Adipose tissue (tissue), 3 donors: ENCODE measurements around the gene GJC2. TPM values are rescaled to one million over a fixed set of nuclear protein-coding genes. Genes with fewer than 3 reads are reported as not detected.
A peak's percentile ranks its signal among the peaks of the same experiment; 100 is the strongest.

Experiments
- H3K27ac ChIP-seq: one replicate; pipeline ENCODE4 v1.5.1; 2013; ENCODE audit warnings: low read depth, low read length
- WGBS, 3 donors: extraction: QIAGEN DNeasy Blood & Tissue Kit; methylation state at CpG; one replicate each; pipeline ENCODE4 v1.1.7; 2013; 5-methylcytosine and 5-hydroxymethylcytosine counted together
- polyA plus RNA-seq, 3 donors: library from polyadenylated mRNA; stranded (reverse); fragments of 200-250 nt; gene quantifications; one replicate each; pipeline ENCODE4 v1.2.3, GENCODE V29; 2013
- donor health status: healthy with polysubstance abuse.
- donor health status: Bipolar disorder and iron deficiency.
- donor health status: healthy.

The GJC2 gene
- polyA plus RNA-seq, 3 donors: 0.29 to 5.3 (median 2.0) TPM

DNA sequence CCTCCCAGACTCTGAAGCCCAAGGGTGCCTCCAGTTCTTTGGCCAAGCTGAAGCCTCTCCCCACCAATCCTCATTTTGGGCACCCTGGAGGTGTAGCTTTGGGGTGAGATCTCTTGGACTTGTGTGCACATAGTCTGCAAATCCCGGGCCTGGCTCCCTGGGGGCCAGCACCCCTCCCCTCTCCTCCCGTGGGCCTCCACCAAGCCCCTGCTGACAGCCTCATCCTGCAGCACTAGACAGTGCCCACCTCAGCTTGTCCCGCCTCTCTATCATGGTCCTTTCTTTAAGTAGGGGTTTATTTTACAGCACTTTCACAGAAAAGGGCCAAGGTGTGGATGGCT lies 3.2 kb downstream of the GJC2 start:
- H3K27ac ChIP-seq: no peak overlapping the region
- 71 to 83% (median 78%) methylated on average over 3 of the region's 3 CpGs for WGBS, 3 donors

DNA sequence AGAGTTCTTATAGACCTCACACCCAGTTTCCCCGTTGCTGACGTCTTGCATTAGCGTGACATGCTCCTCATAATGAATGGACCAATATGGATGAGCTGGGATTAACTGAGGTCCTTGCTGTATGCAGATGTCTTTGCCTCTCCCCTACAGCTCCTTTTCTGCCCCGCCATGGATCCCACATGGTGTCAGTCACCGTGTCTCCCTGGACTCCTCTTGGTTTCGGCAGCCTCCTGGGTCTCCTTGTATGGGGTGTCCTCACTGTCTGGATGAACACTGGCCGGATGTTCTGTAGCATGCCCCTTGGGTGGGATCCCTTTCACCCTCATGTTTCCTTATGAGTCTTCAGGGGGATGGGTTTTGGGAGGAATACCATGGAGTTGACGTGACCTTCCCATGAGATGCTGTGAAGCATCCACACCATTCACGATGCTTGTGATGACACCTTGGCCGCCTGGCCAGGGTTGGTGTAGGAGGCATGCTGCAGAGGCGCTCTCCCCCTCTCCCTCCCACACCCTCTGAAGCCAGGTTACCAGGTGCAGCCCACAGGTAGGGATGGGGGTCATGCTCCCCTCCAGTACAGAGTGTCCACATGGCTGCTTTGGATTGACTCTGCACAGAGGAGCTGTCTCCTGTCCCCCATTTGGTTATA lies 4.4 kb downstream of the GJC2 start:
- no peak overlapping the region for H3K27ac ChIP-seq
- WGBS, 3 donors: 87 to 93% (median 91%) methylated on average over 11 of the region's 11 CpGs

DNA sequence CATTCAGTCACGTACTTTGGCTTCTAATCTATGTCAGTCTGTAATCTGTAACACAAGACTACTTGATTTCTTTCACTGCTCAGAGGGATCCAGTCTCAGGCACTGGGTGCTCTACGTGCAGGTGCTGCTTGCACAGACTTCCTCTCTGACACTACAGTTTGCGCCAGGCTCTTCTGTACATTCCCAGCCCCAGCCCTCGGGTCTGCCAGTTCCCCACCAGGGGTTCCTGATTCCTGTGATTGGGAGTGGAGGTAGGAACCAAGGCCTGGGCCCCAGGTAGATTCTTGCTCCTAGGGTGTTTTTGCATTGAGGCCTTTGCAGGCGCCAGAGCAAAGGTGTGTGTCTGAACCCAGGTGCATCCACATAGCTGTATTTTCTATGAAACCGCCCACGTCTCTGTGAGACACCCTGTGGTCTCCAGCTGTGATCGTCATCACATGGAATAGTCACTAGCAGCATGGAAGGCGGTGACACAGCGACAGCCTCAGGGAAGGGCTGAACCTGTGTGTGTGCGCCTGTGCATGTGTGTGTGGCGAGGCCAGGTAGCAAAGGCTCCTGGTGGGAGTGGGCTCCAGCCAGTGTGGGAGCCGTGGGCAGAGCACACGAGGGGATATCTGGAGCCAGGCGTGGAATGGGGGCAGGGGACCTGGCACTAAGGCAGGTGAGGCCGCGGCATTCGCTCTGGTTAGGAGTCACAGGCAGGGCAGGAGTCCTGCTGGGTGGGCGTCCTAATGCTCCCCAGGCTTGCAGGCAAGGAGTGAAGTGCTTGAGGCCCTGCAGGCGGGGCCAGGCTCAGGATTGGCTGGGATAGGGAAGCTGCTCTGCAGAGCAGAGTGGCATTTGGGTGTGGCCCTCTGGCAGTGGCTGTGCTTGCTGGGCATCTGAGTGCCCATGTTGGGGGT lies 5.2 kb downstream of the GJC2 start:
- H3K27ac ChIP-seq: no peak overlapping the region
- 79 to 87% (median 82%) methylated on average over 20 of the region's 20 CpGs for WGBS, 3 donors

DNA sequence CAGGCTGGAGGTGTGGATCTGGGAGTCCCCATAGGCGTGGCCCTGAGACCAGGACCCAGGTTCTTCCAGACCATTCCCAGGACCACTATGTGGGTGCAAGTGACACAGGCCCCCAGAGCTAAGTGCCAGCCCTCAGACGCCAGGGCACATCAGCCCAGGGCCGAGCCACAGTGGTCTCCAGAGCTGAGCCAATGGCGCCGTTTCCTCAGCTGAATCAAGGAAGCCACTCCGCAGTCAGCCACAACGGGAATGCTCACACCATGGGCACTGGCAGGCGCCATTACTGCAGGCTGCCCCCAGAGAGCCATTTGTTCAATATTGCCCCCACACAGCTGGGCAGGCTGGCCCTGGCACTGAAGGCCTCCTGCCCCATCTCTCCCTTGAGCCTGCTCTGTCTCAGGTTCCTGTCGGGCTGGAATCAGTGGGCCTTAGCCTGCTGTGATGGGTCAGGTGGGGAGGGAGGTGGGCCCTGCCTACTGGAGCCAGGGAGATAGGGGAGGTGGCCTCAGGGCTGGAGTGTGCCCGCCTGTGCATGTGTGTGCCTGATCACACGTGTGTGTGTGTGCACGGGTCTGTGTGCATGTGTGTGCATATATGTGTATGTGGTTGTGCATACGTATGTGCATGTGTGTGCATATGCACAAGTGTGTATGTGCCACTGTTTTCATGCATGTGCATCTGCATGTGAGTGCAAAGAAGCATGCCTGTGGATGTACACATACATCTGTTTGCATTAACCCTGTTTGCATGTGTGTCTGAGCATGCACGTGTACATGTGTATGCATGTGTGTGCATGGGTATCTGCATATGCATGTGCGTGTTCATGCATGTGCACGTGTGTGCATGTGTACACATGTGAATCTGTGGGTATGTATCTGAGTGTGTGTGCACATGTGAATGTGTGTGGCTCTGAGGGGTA lies 6.1 kb downstream of the GJC2 start:
- no peak overlapping the region for H3K27ac ChIP-seq
- WGBS, 3 donors: 81 to 83% (median 82%) methylated on average over 16 of the region's 16 CpGs

DNA sequence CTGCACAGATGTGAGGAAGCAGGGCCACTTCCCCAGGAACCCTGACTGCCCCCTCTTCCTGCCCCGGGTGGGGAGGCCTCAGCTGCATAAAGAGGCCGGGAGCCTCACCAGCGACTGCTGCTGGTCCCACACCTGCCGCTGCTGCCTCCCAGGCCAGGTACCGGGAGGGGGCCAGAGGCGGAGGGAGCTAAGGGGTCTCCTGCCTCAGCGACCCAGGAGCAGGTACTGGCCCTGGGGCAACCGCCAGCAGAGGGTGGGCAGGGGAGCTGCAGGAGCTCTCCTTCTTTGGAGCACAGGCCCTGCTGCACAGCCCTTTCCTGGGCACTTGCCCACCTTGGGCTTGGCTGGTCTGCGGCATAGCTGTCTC lies 6.8 kb downstream of the GJC2 start:
- 48 to 62% (median 55%) methylated on average over 7 to 9 of the region's 9 CpGs for WGBS, 3 donors
- H3K27ac ChIP-seq: no peak overlapping the region

DNA sequence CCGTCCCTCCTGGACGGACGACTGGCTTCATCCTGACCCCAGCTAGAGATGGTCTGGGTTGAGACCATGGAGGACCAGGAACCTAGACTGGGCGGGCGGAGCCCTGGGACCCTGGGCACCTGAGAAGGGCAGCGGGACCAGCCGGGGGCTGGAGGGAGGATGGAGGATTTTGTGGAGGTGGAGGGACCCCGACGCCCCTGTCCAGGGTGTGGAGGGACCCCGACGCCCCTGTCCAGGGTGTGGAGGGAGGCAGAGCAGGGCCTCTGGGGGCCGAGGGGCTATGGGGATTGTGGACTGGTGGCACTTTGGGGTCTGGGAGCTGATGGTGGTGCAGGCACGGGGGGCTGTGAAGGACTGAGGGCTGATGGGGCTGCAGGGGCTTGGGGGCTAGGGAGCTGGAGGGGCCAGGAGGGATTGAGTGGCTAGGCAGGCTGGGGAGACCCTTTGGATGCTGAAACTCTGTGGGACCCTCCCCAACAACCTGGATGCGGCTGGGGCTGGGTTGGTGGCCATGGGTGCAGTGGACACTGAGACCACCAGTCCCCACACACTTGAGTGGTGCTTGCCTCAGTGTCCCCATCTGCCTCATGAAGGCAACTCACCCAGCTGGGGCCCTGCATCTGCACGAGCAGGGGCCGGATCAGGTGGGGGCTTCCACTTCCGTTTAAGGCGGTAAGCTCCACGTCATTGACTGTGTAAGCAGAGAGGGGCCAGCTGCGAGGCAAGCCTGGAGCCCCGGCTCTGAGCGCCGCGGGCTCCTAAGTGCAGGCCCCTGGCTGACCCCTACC lies 7.4 kb downstream of the GJC2 start:
- 56 to 83% (median 60%) methylated on average over 24 of the region's 24 CpGs for WGBS, 3 donors
- no peak overlapping the region for H3K27ac ChIP-seq

DNA sequence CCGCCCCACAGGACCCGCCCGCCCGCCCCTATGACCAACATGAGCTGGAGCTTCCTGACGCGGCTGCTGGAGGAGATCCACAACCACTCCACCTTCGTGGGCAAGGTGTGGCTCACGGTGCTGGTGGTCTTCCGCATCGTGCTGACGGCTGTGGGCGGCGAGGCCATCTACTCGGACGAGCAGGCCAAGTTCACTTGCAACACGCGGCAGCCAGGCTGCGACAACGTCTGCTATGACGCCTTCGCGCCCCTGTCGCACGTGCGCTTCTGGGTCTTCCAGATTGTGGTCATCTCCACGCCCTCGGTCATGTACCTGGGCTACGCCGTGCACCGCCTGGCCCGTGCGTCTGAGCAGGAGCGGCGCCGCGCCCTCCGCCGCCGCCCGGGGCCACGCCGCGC lies 8.0 kb downstream of the GJC2 start:
- WGBS, 3 donors: 65 to 78% (median 76%) methylated on average over 32 to 43 of the region's 43 CpGs
- H3K27ac ChIP-seq: no peak overlapping the region

DNA sequence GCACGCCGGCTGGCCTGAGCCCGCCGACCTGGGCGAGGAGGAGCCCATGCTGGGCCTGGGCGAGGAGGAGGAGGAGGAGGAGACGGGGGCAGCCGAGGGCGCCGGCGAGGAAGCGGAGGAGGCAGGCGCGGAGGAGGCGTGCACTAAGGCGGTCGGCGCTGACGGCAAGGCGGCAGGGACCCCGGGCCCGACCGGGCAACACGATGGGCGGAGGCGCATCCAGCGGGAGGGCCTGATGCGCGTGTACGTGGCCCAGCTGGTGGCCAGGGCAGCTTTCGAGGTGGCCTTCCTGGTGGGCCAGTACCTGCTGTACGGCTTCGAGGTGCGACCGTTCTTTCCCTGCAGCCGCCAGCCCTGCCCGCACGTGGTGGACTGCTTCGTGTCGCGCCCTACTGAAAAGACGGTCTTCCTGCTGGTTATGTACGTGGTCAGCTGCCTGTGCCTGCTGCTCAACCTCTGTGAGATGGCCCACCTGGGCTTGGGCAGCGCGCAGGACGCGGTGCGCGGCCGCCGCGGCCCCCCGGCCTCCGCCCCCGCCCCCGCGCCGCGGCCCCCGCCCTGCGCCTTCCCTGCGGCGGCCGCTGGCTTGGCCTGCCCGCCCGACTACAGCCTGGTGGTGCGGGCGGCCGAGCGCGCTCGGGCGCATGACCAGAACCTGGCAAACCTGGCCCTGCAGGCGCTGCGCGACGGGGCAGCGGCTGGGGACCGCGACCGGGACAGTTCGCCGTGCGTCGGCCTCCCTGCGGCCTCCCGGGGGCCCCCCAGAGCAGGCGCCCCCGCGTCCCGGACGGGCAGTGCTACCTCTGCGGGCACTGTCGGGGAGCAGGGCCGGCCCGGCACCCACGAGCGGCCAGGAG lies 8.6 kb downstream of the GJC2 start:
- no peak overlapping the region for H3K27ac ChIP-seq
- WGBS, 3 donors: 35 to 75% (median 73%) methylated on average over 69 to 98 of the region's 98 CpGs

DNA sequence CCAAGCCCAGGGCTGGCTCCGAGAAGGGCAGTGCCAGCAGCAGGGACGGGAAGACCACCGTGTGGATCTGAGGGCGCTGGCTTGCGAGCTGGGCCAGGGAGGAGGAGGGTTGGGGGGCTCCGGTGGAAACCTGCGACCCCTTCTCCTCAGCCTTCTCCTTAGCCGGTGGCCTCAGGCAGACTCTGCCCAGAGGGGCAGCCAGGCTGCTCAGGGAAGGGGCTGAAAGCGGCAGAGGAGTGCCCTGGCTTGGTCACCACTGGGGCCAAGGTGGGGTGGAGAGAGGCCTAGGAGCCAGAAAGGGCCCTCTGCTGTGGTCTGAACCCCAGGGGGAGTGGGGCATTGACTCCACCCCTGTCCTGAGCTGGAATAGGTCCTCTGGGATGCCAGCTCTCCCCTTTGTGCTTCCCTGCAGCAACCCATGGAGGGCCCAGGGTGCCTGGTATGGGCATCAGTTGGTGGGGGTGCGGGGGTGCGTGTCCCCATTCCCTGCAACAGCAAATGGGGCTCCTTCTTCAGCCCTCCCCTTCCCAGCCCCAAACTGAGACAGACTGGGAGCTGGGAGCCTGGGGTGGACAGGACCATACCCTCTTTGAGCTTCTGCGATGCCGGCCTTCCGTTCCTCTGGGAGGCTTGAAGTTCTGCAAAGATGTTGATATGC lies 9.4 kb downstream of the GJC2 start:
- H3K27ac ChIP-seq: no peak overlapping the region
- WGBS, 3 donors: 81 to 92% (median 90%) methylated on average over 11 to 14 of the region's 14 CpGs

DNA sequence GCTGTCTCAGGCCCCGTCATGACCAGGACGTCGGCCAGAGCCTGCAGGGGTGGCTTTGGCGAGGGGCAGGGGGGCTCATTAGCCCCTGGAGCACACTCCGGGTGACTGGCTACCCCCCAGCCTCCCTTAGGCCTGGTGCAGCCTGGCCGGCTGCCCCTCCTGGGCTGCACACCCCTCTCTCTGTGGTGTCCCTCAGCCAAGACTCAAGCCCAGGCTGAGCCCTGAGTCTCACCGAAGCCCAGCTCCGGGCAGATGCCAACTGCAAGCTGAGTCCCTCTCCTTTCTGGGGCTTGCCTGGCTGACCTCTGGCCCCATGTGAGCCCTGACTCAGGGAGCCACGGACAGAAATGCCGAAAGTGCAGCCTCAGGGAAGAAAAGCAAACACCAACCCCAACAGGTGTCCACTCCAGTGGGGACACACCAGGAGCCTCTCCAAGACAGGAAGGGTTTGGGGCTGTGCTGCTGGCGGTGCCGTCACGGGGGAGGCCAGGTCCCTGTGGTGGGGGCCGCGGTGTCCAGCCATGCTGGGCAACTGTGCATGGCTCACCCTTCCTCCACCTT lies 10.6 kb downstream of the GJC2 start:
- WGBS, 3 donors: 69 to 84% (median 80%) methylated on average over 15 of the region's 15 CpGs
- no peak overlapping the region for H3K27ac ChIP-seq

DNA sequence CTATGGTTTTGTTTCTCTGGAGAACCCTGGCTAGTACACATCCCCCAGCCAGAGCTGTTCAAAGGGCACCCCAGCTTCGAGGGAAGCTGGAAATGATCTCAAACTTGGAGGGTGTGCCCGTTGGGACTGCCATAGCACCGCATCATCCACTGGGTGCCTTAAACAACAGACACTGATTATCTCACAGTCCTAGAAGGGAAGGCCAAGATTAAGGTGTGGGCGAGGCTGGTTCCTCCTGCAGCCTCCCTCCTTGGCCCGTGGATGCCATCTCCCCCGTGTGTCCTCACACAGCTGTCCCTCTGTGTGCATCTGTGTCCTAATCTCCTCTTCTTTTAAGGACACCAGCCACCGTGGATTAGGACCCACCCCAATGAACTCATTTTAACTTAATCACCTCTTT lies 11.6 kb downstream of the GJC2 start:
- no peak overlapping the region for H3K27ac ChIP-seq
- 36 to 39% (median 36%) methylated on average over 6 to 7 of the region's 7 CpGs for WGBS, 3 donors

DNA sequence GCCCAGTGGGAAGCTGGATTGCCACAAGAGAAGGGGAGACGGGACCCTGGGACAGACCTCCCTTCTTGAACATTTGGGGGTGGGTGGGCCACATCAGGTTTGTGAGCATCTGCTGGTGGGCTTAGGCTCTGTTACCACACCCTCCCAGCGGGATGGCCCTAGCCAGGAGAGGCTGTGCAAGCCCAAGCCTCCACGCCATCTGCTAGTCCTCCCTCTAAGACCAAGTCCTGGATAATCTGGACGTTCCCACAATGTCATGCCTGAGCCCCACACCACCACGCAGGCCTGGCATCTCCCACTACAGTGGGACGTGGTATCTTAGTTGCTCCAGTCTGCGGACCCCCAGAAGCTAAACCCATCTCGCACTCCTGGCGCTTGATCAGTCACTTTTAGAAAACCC lies 12.1 kb downstream of the GJC2 start:
- 73 to 81% (median 79%) methylated on average over 9 of the region's 9 CpGs for WGBS, 3 donors
- H3K27ac ChIP-seq: no peak overlapping the region

DNA sequence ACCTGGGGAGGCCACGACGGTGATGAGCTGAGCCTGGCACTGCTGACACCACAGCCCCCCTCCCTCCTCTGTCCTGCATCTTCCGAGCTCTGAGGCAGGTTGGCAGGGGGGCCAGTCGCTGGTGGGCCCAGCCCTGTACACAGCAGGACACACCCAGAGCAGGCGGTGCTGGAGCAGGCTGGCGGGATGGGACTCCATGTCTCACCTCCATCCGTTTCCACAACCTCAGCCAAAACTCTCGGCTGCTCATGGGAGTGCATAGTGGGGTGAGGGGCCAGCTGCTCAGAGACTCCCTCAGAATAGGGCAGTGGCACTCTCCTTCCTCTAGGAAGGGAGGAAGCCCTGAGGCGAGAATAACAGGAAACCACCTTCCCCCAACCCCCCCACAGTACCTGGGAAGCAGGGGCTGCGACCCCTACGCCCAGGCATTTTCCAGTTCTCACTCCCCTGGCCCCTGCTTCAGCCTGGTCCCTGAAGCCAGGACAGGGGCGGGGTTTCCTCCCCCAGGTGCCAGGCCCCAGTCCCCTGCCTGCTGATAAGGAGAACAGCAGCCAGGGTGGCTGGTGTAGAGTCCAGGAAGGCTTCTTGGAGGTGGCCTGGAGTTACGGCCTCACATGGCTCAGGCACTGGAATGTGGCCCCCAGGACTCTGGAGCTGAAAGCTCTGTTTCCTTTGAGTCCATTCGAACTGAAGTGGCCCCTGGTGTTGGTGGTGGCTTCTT lies 12.7 kb downstream of the GJC2 start:
- no peak overlapping the region for H3K27ac ChIP-seq
- WGBS, 3 donors: 22 to 24% (median 22%) methylated on average over 14 of the region's 14 CpGs

DNA sequence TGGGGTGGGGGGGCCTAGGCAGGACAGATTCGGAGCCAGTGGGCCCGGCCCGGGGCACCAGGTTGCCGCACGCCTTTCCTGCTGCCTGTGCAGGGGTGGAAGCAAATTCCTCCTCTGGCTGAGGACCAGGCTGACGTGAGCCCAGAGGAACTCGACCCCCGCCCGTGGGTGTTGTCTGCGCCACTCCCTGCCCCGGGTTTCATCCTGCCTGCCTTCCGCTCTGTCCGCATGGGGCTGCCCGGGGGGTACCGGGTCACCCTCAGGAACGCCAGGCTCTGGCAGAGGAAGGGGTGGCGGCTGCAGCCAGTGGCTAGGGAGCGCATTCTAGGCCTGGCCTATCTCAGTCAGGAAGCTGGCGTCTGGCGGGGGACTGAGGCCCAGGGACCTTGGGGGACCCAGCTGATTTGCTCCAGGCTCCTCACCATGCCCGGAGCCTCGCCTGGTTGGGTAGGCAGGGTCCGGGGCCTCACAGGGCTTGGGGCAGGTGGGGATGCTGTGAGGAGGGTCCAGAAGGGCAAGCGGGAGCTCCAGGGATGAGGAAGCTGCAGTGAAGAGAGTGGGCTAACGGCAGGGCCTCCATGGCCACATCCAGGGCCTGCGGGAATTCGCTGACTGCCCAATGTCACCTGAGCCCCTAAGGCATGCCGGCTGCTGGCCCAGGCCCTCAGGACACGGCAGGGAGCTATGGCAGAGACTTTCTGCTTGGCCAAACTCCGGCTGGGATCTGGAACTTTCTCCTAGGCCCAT lies 13.4 kb downstream of the GJC2 start:
- 28 to 56% (median 34%) methylated on average over 30 of the region's 30 CpGs for WGBS, 3 donors

DNA sequence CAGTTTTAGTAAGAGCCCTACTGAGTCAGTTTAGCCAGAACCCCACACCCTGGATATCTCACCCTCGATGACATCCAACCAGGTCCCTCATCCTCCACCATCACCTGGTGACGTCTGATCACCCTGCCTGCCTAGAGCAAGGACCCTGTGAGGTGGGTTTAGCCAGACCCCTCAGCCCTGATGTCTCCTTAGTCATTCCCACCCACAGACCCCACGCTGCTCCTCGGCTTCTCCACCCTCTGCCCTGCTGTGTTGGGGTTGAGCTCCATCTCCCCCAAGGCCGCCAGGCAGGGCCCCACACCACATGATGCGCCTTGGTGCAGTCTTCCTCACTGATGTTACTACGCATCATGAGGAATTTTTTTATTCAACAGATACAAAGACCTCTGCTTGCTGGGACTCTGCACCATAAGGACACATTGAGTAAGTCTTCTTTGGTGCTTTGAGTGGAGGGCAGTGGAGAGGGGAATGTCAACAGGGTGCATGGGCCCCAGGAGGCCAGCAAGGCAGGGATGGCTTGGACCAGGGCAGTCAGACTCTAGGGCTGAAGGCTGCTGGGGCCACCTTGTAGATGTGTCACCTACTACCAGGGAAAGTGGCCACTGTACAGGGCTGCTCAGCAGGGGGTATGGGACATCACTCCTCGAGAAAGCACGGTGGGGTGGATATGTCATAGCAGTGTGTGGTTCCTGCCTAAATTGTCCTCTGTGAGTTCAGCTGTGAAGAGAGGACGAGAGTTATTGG lies 14.2 kb downstream of the GJC2 start:
- 89 to 92% (median 90%) methylated on average over 10 of the region's 10 CpGs for WGBS, 3 donors
- H3K27ac ChIP-seq: no peak overlapping the region

More for the DNA sequence above, 13.4 kb downstream of the GJC2 start:
- H3K27ac ChIP-seq: peak overlapping the region; percentile 51
